ENCODE data around the gene EPS8L3. TPM values are rescaled to one million over a fixed set of nuclear protein-coding genes. Genes with fewer than 3 reads are reported as not detected.

Gene EPS8L3
- total and polyA plus RNA-seq, 10 of the 15 experiments (the other 5 are each of a cell fraction or from before 2014, with no cell fraction given) = not detected

DNA sequence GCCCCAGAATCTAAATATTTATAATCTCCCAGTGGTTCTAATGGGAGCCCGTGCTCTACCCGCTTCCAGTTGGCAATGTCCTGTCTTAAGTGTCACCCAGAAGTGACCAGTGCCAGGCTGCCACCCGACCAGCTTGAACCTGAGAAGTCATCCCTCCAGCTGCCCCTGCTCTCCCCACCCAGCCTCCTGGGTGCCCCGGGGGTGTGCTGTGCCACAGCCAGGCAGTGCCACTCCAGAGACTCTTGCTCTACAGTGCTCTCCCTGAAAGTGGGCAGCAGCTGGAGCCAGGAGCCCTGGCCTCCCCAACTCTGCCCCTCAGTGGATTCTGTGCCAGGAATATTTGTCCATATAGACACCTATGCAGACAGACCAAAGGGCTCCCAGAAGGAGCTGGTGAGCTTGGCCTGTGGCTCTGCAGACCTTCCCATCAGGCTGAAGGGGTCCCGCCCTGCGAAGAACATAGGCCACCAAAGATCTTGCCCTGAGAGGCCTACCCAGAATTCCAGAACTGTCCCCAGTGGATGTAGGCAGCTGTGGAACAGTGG lies 9.0 kb upstream of the EPS8L3 start:
- no peak for DNase-seq (ENCODE audit: low read depth, low spot score)
- no peak overlapping the region for H3K9ac ChIP-seq (ENCODE audit: control insufficient read depth, insufficient read depth, low read length)
- H3K4me3 ChIP-seq = no peak overlapping the region
- ChIA-PET CTCF (interaction anchor here (0.8 to 27.2 kb wide), 8 partner anchors 10 to 243 kb away, joined by 3 to 759 read pairs (median 64); partner anchors contain the start of genes AHCYL1 and GNAI3), SMC1A (ENCODE audit: uncharacterized antibody, unreplicated experiment) (interaction anchor here (1.0 to 23.1 kb wide), 6 partner anchors 122 to 227 kb away, joined by 3 to 431 read pairs (median 49); partner anchors contain the start of gene AHCYL1), POLR2A (no interaction called here), RAD21 (ENCODE audit: unreplicated experiment) (interaction anchor here (0.9 to 14.8 kb wide), 7 partner anchors 117 to 238 kb away, joined by 3 to 390 read pairs (median 43); partner anchors contain the start of genes AHCYL1 and GSTM4)
- H3K9me3 ChIP-seq (replicated peaks; ENCODE audit: control insufficient read depth, insufficient read depth, low read length) = no peaks in the 10 kb centered on the region
- no peaks in the 10 kb centered on the region for H3K36me3 ChIP-seq (ENCODE audit: control insufficient read depth in 2 of 2, insufficient read depth in 2 of 2, low read length in 1 of 2)
- no peak overlapping the region for H3K4me2 ChIP-seq (ENCODE audit: control insufficient read depth, insufficient read depth)
- H3K79me2 ChIP-seq (ENCODE audit: control insufficient read depth, insufficient read depth, low read length) = no peaks in the 10 kb centered on the region
- in situ Hi-C loops (cut with MboI) (loop anchor here (5.0 kb wide), 2 partner anchors 130 to 225 kb away; partner anchors contain the start of gene GNAI3), intact Hi-C loops (cut with micrococcal nuclease; ENCODE audit: unreplicated experiment) (loop anchor here (1.0 to 5.0 kb wide), 2 partner anchors 130 to 225 kb away; no protein-coding TSS in a partner anchor)
- no peak overlapping the region for H3K27ac ChIP-seq (ENCODE audit: control insufficient read depth, insufficient read depth)
- no peaks in the 10 kb centered on the region for H4K20me1 ChIP-seq (ENCODE audit: control insufficient read depth, insufficient read depth)
- no peak for FAIRE-seq
- H2AFZ ChIP-seq (ENCODE audit: control insufficient read depth, low read depth, low read length) = no peak overlapping the region
- no peaks in the 10 kb centered on the region for H3K4me1 ChIP-seq (ENCODE audit: control insufficient read depth, insufficient read depth, low read length)
- 66% methylated on average over 6 of the region's 6 CpGs for WGBS (ENCODE audit: insufficient coverage, insufficient replicate concordance, low lambda C conversion rate, missing lambda C conversion rate)
- no peak for TF ChIP-seq NBN (IDR thresholded peaks at IDR 0.05)
- no peak for TF ChIP-seq SPI1 (IDR thresholded peaks at IDR 0.05; ENCODE audit: borderline replicate concordance, insufficient read depth, low read depth, low read length)
- no peak for ATAC-seq
- peaks cover 0 to 2% of the 10 kb centered on the region in 2 experiments; a peak in 1 of 4 replicates for H3K27me3 ChIP-seq (replicated peaks in 1 of 2; ENCODE audit: control insufficient read depth in 2 of 2, insufficient read depth in 2 of 2, low read length in 1 of 2)
- BruUV-seq (replicated peaks) = no TSS peak

DNA sequence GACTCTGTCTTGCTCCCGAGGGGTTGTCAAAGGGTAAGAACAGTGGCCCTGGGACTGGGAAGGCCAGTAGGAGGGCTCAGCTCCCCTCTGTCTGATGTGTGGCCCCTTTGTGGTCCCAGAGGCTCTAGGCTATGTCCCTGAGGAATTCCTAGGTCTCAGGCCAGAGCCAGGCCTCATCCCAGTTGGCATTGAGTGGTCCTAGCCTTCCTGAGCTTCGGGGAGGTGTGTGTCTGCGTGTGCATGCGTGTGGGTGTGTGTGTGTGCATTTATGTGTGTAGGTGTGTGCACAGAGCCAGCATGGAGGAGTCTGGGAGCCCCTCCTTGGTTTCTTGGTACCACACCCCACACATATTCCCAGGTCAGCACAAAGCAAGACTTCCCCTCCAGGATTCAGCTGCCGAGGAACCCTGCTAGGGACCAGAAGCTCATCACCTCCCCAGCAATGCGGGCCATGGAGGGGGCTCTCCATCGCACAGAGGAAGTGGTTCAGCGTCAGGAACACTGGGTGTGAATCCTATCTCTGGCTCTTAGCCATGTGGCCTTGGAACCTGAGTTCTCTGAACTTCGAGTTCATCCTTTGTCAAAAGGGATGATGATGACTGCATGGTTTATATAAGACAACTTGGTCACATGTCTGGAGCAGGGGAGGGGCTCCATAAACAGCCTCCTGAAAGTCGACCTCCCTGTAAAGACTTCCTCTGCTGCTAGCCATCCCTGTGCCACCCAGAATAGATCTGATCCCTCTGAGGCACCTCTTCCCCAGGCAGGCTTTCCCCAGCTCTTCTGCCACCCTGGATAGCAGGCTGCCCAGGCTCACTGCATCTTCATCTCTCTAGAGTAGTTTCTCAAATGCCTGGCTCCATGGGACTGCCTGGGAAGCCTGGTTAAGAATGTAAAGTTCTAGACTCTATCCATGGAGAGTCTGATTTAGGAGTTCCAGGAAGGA lies 8.3 kb upstream of the EPS8L3 start:
- Histone ChIP-seq H2AFZ (ENCODE audit: control insufficient read depth, low read depth, low read length) (no peak overlapping the region), H3K4me3 (no peak overlapping the region), H3K4me1 (ENCODE audit: control insufficient read depth, insufficient read depth, low read length) (no peaks in the 10 kb centered on the region), H3K36me3 (ENCODE audit: control insufficient read depth in 2 of 2, insufficient read depth in 2 of 2, low read length in 1 of 2) (no peaks in the 10 kb centered on the region), H3K27ac (ENCODE audit: control insufficient read depth, insufficient read depth) (no peak overlapping the region), H3K79me2 (ENCODE audit: control insufficient read depth, insufficient read depth, low read length) (no peaks in the 10 kb centered on the region), H3K9me3 (replicated peaks; ENCODE audit: control insufficient read depth, insufficient read depth, low read length) (no peaks in the 10 kb centered on the region), H3K4me2 (ENCODE audit: control insufficient read depth, insufficient read depth) (no peak overlapping the region), H4K20me1 (ENCODE audit: control insufficient read depth, insufficient read depth) (no peaks in the 10 kb centered on the region), H3K27me3 (replicated peaks in 1 of 2; ENCODE audit: control insufficient read depth in 2 of 2, insufficient read depth in 2 of 2, low read length in 1 of 2) (peaks cover 0 to 2% of the 10 kb centered on the region in 2 experiments; a peak in 1 of 4 replicates), H3K9ac (ENCODE audit: control insufficient read depth, insufficient read depth, low read length) (no peak overlapping the region)
- CTCF ChIA-PET = interaction anchor here (1.1 to 27.2 kb wide), 8 partner anchors 9 to 239 kb away, joined by 3 to 759 read pairs (median 30); partner anchors contain the start of genes AHCYL1 and GNAI3
- intact Hi-C loops (cut with micrococcal nuclease; ENCODE audit: unreplicated experiment) = loop anchor here (5.0 kb wide), 1 partner anchor 130 kb away; no protein-coding TSS in a partner anchor
- SMC1A ChIA-PET (ENCODE audit: uncharacterized antibody, unreplicated experiment) = interaction anchor here (6.3 to 23.1 kb wide), 3 partner anchors 134 to 227 kb away, joined by 58 to 431 read pairs (median 76); partner anchors contain the start of gene AHCYL1
- DNase-seq (ENCODE audit: low read depth, low spot score) (no peak), FAIRE-seq (no peak), ATAC-seq (no peak)
- BruUV-seq (replicated peaks) = no TSS peak
- RAD21 ChIA-PET (ENCODE audit: unreplicated experiment) = interaction anchor here (0.9 to 14.8 kb wide), 6 partner anchors 116 to 226 kb away, joined by 3 to 390 read pairs (median 14); partner anchors contain the start of genes AHCYL1 and GSTM4
- in situ Hi-C loops (cut with MboI) = loop anchor here (5.0 kb wide), 2 partner anchors 130 to 225 kb away; partner anchors contain the start of gene GNAI3
- POLR2A ChIA-PET = no interaction called here
- 46% methylated on average over 10 of the region's 10 CpGs for WGBS (ENCODE audit: insufficient coverage, insufficient replicate concordance, low lambda C conversion rate, missing lambda C conversion rate)
- TF ChIP-seq, protein P1, sequence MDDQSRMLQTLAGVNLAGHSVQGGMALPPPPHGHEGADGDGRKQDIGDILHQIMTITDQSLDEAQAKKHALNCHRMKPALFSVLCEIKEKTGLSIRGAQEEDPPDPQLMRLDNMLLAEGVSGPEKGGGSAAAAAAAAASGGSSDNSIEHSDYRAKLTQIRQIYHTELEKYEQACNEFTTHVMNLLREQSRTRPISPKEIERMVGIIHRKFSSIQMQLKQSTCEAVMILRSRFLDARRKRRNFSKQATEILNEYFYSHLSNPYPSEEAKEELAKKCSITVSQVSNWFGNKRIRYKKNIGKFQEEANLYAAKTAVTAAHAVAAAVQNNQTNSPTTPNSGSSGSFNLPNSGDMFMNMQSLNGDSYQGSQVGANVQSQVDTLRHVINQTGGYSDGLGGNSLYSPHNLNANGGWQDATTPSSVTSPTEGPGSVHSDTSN (IDR thresholded peaks at IDR 0.05; ENCODE audit: insufficient replicate concordance, low read depth, low read length) = no peak
- TF ChIP-seq, protein P2, sequence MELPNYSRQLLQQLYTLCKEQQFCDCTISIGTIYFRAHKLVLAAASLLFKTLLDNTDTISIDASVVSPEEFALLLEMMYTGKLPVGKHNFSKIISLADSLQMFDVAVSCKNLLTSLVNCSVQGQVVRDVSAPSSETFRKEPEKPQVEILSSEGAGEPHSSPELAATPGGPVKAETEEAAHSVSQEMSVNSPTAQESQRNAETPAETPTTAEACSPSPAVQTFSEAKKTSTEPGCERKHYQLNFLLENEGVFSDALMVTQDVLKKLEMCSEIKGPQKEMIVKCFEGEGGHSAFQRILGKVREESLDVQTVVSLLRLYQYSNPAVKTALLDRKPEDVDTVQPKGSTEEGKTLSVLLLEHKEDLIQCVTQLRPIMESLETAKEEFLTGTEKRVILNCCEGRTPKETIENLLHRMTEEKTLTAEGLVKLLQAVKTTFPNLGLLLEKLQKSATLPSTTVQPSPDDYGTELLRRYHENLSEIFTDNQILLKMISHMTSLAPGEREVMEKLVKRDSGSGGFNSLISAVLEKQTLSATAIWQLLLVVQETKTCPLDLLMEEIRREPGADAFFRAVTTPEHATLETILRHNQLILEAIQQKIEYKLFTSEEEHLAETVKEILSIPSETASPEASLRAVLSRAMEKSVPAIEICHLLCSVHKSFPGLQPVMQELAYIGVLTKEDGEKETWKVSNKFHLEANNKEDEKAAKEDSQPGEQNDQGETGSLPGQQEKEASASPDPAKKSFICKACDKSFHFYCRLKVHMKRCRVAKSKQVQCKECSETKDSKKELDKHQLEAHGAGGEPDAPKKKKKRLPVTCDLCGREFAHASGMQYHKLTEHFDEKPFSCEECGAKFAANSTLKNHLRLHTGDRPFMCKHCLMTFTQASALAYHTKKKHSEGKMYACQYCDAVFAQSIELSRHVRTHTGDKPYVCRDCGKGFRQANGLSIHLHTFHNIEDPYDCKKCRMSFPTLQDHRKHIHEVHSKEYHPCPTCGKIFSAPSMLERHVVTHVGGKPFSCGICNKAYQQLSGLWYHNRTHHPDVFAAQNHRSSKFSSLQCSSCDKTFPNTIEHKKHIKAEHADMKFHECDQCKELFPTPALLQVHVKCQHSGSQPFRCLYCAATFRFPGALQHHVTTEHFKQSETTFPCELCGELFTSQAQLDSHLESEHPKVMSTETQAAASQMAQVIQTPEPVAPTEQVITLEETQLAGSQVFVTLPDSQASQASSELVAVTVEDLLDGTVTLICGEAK (IDR thresholded peaks at IDR 0.05; ENCODE audit: borderline replicate concordance) = no peak
- no peak for TF ChIP-seq SMC3 (IDR thresholded peaks at IDR 0.05; ENCODE audit: borderline replicate concordance, low read length)
- TF ChIP-seq NR2C1 (IDR thresholded peaks at IDR 0.05) = no peak
- no peak for TF ChIP-seq SUPT20H (IDR thresholded peaks at IDR 0.05; ENCODE audit: borderline replicate concordance, control insufficient read depth, low read depth, low read length)

Measured in GM12878 (cell line).